ENCODE data around the gene GATD1. TPM values are rescaled to one million over a fixed set of nuclear protein-coding genes. Genes with fewer than 3 reads are reported as not detected.
"Not testable (repeated sequence)": the region's sequence is repeated elsewhere in the genome, so short reads cannot be mapped to it uniquely, and the experiment has no call there.

GATD1 gene
- total RNA-seq, 4 donors from 2014 or later = 3.5 to 10.6 (median 9.4) TPM

DNA sequence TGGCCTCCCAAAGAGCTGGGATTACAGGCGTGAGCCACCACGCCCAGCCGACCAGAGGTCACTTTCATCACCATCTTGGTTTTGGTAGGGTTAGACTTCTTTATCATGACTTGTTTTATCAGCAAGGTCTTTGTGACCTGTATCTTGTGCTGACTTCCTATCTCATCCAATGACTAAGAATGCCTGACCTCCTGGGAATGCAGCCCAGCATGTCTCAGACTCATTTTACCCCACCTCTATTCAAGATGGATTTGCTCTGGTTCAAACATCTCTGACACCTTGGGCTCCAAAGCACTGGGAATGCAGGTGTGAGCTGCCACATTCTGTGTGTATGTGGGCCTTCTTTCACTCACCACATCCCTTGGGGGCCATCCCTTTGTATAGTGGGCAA, 35.1 kb downstream of the GATD1 start:
- Histone ChIP-seq H3K4me1 (peaks cover 0 to 6% of the 10 kb centered on the region in 2 donors), H3K27me3 (no peaks in the 10 kb centered on the region), H3K4me3 (no peak overlapping the region), H3K36me3 (no peaks in the 10 kb centered on the region), H3K27ac (no peak overlapping the region), H3K9me3 (no peaks in the 10 kb centered on the region)
- DNase-seq (no peak), ATAC-seq (no peak)
- intact Hi-C loops (cut with DNase I; ENCODE audit: low total_unique reads) = no loop called here
- in situ Hi-C loops (cut with MboI; ENCODE audit: low sequenced_read_pairs in 4 of 4) = loop anchor here in 1 of 4 donors (25.0 kb wide), 1 partner anchor 180 kb away; the partner anchor contains the start of genes LMNTD2 and RASSF7
- TF ChIP-seq, protein P1, sequence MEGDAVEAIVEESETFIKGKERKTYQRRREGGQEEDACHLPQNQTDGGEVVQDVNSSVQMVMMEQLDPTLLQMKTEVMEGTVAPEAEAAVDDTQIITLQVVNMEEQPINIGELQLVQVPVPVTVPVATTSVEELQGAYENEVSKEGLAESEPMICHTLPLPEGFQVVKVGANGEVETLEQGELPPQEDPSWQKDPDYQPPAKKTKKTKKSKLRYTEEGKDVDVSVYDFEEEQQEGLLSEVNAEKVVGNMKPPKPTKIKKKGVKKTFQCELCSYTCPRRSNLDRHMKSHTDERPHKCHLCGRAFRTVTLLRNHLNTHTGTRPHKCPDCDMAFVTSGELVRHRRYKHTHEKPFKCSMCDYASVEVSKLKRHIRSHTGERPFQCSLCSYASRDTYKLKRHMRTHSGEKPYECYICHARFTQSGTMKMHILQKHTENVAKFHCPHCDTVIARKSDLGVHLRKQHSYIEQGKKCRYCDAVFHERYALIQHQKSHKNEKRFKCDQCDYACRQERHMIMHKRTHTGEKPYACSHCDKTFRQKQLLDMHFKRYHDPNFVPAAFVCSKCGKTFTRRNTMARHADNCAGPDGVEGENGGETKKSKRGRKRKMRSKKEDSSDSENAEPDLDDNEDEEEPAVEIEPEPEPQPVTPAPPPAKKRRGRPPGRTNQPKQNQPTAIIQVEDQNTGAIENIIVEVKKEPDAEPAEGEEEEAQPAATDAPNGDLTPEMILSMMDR (IDR thresholded peaks at IDR 0.05 in 4 of 5, conservative IDR thresholded peaks at IDR 0.05 in 1 of 5) = no peak
- TF ChIP-seq POLR2A (IDR thresholded peaks at IDR 0.05) = no peak

DNA sequence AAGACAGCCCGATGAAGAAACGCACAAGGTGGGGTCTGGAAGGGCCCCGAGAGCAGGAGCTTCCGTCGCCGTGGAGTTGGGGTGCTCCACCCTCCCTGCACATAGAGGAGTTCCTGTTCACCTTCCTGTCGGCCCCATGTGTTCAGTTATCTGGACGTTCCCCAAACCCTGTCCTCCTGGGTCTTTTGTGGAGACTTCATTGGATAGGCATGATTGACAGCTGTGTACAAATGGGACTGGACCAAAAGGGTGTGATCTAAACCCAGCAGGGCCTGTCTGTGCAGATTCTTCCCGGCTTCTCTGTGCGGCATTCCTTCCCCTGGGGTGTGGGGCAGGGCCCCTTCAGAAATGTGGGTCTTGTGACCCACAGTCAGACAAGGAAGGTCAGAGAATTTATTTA, 39.4 kb downstream of the GATD1 start:
- intact Hi-C loops (cut with DNase I; ENCODE audit: low total_unique reads); ATAC-seq; H3K4me1 ChIP-seq: not testable (repeated sequence)

DNA sequence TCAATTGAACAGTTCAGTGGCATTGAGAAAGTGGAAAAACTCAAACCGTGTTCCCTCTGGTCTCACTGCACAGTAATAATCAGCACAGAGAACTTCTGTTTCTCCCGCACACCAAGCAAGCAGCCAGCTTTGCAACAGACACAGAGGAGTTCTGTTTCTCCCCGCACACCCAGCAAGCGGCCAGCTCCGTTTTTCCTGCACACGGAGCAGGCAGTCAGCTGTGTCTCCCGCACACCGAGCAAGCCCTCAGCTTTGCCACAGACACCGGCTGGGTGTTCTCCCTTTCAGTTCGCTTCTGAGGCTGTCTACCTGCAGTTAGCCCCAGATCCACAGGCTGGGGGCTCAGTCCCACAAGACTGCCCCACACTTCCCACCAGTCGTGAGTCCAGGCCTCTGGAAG, 39.9 kb downstream of the GATD1 start:
- Histone ChIP-seq H3K27ac (no peak overlapping the region), H3K27me3 (peaks cover 0 to 9% (median 0%) of the 10 kb centered on the region in 3 donors), H3K4me3 (no peak overlapping the region), H3K36me3 (no peaks in the 10 kb centered on the region), H3K4me1 (no peaks in the 10 kb centered on the region), H3K9me3 (no peaks in the 10 kb centered on the region)
- intact Hi-C loops (cut with DNase I; ENCODE audit: low total_unique reads) = no loop called here
- DNase-seq = no peak
- in situ Hi-C loops (cut with MboI; ENCODE audit: low sequenced_read_pairs in 4 of 4) = loop anchor here in 1 of 4 donors (25.0 kb wide), 1 partner anchor 175 kb away; the partner anchor contains the start of genes LMNTD2 and RASSF7
- TF ChIP-seq, protein P1 (IDR thresholded peaks at IDR 0.05 in 4 of 5, conservative IDR thresholded peaks at IDR 0.05 in 1 of 5) = no peak
- TF ChIP-seq POLR2A (IDR thresholded peaks at IDR 0.05) = no peak
- no peak for ATAC-seq

More for the DNA sequence above, 39.4 kb downstream of the GATD1 start:
- H3K36me3 ChIP-seq, H3K9me3 ChIP-seq, H3K27ac ChIP-seq, H3K4me3 ChIP-seq, DNase-seq, H3K27me3 ChIP-seq: not testable (repeated sequence)
- in situ Hi-C loops (cut with MboI; ENCODE audit: low sequenced_read_pairs in 4 of 4) = loop anchor here in 1 of 4 donors (25.0 kb wide), 1 partner anchor 176 kb away; the partner anchor contains the start of genes LMNTD2 and RASSF7

DNA sequence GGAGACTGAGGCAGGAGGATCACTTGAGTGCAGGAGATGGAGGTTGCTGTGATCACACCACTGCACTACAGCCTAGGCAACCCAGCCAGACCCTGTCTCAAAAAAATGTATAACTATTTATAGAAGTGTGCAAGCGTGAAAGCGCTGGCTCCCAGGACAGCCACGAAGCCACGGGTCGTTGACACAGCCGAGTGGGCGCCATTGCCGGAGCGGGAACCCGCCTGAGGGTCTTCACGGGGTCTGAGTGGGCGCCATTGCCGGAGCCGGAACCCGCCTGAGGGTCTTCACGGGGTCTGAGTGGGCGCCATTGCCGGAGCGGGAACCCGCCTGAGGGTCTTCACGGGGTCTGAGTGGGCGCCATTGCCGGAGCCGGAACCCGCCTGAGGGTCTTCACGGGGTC, 42.7 kb downstream of the GATD1 start:
- H3K4me1 ChIP-seq; H3K4me3 ChIP-seq; H3K27me3 ChIP-seq; H3K27ac ChIP-seq; DNase-seq; ATAC-seq; H3K36me3 ChIP-seq; intact Hi-C loops (cut with DNase I; ENCODE audit: low total_unique reads); H3K9me3 ChIP-seq: not testable (repeated sequence)
- in situ Hi-C loops (cut with MboI; ENCODE audit: low sequenced_read_pairs in 4 of 4) = loop anchor here in 1 of 4 donors (25.0 kb wide), 1 partner anchor 172 kb away; the partner anchor contains the start of genes LMNTD2 and RASSF7

DNA sequence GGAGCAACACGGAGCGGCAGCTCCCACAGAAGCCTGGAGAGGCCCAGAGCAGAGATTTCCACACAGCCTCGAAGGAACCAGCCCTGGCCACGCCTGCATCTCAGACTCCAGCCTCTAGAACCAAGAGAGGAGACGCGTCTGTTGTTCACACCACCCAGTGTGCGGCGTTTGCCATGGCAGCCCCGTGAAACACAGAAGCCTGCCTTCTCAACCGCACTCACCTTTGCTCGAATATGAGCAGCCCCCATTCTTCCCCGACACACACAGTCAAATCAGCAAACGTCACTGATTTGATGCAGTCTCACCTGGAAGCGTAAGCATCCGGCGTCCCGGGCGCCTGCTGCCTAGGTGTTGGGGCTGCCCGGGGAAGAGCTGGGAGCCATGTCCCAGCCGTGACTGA, 44.2 kb downstream of the GATD1 start:
- no peak overlapping the region for H3K27ac ChIP-seq
- in situ Hi-C loops (cut with MboI; ENCODE audit: low sequenced_read_pairs in 4 of 4) = loop anchor here in 1 of 4 donors (25.0 kb wide), 1 partner anchor 171 kb away; the partner anchor contains the start of genes LMNTD2 and RASSF7
- H3K27me3 ChIP-seq = peaks cover 0 to 9% (median 0%) of the 10 kb centered on the region in 3 donors
- intact Hi-C loops (cut with DNase I; ENCODE audit: low total_unique reads) = no loop called here
- peaks cover 0 to 5% of the 10 kb centered on the region in 2 donors for H3K4me1 ChIP-seq
- ATAC-seq = no peak
- H3K9me3 ChIP-seq = no peaks in the 10 kb centered on the region
- no peaks in the 10 kb centered on the region for H3K36me3 ChIP-seq
- no peak for DNase-seq
- H3K4me3 ChIP-seq = no peak overlapping the region
- no peak for TF ChIP-seq POLR2A (IDR thresholded peaks at IDR 0.05)
- TF ChIP-seq, protein P1 (IDR thresholded peaks at IDR 0.05 in 4 of 5, conservative IDR thresholded peaks at IDR 0.05 in 1 of 5) = no peak
